ENCODE results near the gene RPL36A.
A peak's percentile ranks its signal among the peaks of the same experiment; 100 is the strongest.

The RPL36A gene

GRCh38 chrX:101390664-101391525, at the start of gene RPL36A:
TSS of gene RPL36A (plus strand) at chrX:101391011. CDS start at chrX:101391044, 33 bp downstream.
- DNase-seq (ENCODE audit: low read depth in 2 of 2) = peak; percentile 71 to 72

- DNase-seq (ENCODE audit: low read depth in 2 of 2) = no peak
Observed at GRCh38 chrX:101347859-101348451, 42.9 kb upstream of the RPL36A start.

- DNase-seq (ENCODE audit: low read depth in 2 of 2) = peak; percentile 60 to 70
Observed at GRCh38 chrX:101348452-101349192, 42.2 kb upstream of the RPL36A start, which contains the start of gene TIMM8A. TSS of gene TIMM8A (minus strand) at chrX:101348742. CDS start at chrX:101348664, 78 bp downstream.

- DNase-seq (ENCODE audit: low read depth in 2 of 2) = no peak
Observed at GRCh38 chrX:101349193-101349562, 41.6 kb upstream of the RPL36A start.

GRCh38 chrX:101357166-101357795, 33.5 kb upstream of the RPL36A start:
- no peak for DNase-seq (ENCODE audit: low read depth in 2 of 2)

GRCh38 chrX:101359966-101360365, 30.8 kb upstream of the RPL36A start:
- no peak for DNase-seq (ENCODE audit: low read depth in 2 of 2)

GRCh38 chrX:101360390-101360789, 30.4 kb upstream of the RPL36A start:
- no peak for DNase-seq (ENCODE audit: low read depth in 2 of 2)

GRCh38 chrX:101362116-101362515, 28.7 kb upstream of the RPL36A start:
- DNase-seq (ENCODE audit: low read depth in 2 of 2) = no peak

GRCh38 chrX:101362757-101363156, 28.1 kb upstream of the RPL36A start:
- DNase-seq (ENCODE audit: low read depth in 2 of 2) = no peak

GRCh38 chrX:101365301-101365795, 25.5 kb upstream of the RPL36A start:
- no peak for DNase-seq (ENCODE audit: low read depth in 2 of 2)

- no peak for DNase-seq (ENCODE audit: low read depth in 2 of 2)
Observed at GRCh38 chrX:101368800-101369199, 22.0 kb upstream of the RPL36A start.

- DNase-seq (ENCODE audit: low read depth in 2 of 2) = no peak
Observed at GRCh38 chrX:101369687-101370086, 21.1 kb upstream of the RPL36A start.

- no peak for DNase-seq (ENCODE audit: low read depth in 2 of 2)
Observed at GRCh38 chrX:101370888-101371504, 19.8 kb upstream of the RPL36A start.

GRCh38 chrX:101377547-101377946, 13.3 kb upstream of the RPL36A start:
- DNase-seq (ENCODE audit: low read depth in 2 of 2) = no peak

GRCh38 chrX:101383679-101384205, 7.1 kb upstream of the RPL36A start:
- no peak for DNase-seq (ENCODE audit: low read depth in 2 of 2)

- no peak for DNase-seq (ENCODE audit: low read depth in 2 of 2)
Observed at GRCh38 chrX:101385026-101385684, 5.7 kb upstream of the RPL36A start.

- no peak for DNase-seq (ENCODE audit: low read depth in 2 of 2)
Observed at GRCh38 chrX:101385795-101386541, 4.8 kb upstream of the RPL36A start, which contains the start of gene BTK. TSS of gene BTK (minus strand) at chrX:101386191. CDS start at chrX:101375284, 10,907 bp downstream.

- DNase-seq (ENCODE audit: low read depth in 2 of 2) = no peak
Observed at GRCh38 chrX:101386542-101386885, 4.3 kb upstream of the RPL36A start.

GRCh38 chrX:101388604-101389003, 2.2 kb upstream of the RPL36A start:
- no peak for DNase-seq (ENCODE audit: low read depth in 2 of 2)

GRCh38 chrX:101391831-101392230, 1.0 kb downstream of the RPL36A start:
- DNase-seq (ENCODE audit: low read depth in 2 of 2) = no peak
